A549 (cell line): ENCODE results near the gene CCDC102B.

Experiments used
- FOSL2 ChIP-seq, 2 experiments: fragments of 450-650 bp in 1 of 2; fragments of >200 bp in 1 of 2; sonication (Bioruptor Twin) in 1 of 2; formaldehyde crosslinking; IDR thresholded peaks; 2 replicates each; pipeline versions ENCODE4 v1.5.0 to v1.6.1; 2016 to 2020; ENCODE audit warnings: mild to moderate bottlenecking in 1 of 2, moderate library complexity in 1 of 2
- POLR2A ChIP-seq: IDR thresholded peaks from 2 replicates; pipeline ENCODE4 v1.6.1; 2012; ENCODE audit warnings: mild to moderate bottlenecking, low read length
- RAD21 ChIP-seq, 2 experiments: fragments of >200 bp in 1 of 2; sonication (Bioruptor Twin) in 1 of 2; formaldehyde crosslinking in 1 of 2; IDR thresholded peaks in 1 of 2; conservative IDR thresholded peaks in 1 of 2; 2 replicates in 1 of 2; 3 replicates in 1 of 2; pipeline ENCODE4 v1.6.1; 2012 to 2018; ENCODE audit warnings: inconsistent platforms in 1 of 2
- REST ChIP-seq: fragments of 200-600 bp; sonication (generic); IDR thresholded peaks from 2 replicates; pipeline ENCODE4 v1.6.1; 2016; ENCODE audit warnings: antibody characterized with exemption, mild to moderate bottlenecking, moderate library complexity
- SREBF2 ChIP-seq: fragments of 450-650 bp; IDR thresholded peaks from 2 replicates; pipeline ENCODE4 v1.6.1; 2014; ENCODE audit warnings: mild to moderate bottlenecking, moderate library complexity
- TF ChIP-seq, protein P1 (sequence below): fragments of >200 bp; sonication (Bioruptor Twin); formaldehyde crosslinking; IDR thresholded peaks from 3 replicates; pipeline ENCODE4 v1.5.1; 2016
- TF ChIP-seq, protein P2 (sequence below): IDR thresholded peaks from 2 replicates; pipeline ENCODE4 v1.6.1; 2012

- TF ChIP-seq SREBF2 (no peak), RAD21 (conservative IDR thresholded peaks at IDR 0.05 in 1 of 2, IDR thresholded peaks at IDR 0.05 in 1 of 2) (no peak), REST (no peak), FOSL2 (IDR thresholded peaks at IDR 0.05) (no peak), FOSL2 (CRISPR knock-in tag; IDR thresholded peaks at IDR 0.05) (no peak), POLR2A (no peak)
- TF ChIP-seq, protein P1, sequence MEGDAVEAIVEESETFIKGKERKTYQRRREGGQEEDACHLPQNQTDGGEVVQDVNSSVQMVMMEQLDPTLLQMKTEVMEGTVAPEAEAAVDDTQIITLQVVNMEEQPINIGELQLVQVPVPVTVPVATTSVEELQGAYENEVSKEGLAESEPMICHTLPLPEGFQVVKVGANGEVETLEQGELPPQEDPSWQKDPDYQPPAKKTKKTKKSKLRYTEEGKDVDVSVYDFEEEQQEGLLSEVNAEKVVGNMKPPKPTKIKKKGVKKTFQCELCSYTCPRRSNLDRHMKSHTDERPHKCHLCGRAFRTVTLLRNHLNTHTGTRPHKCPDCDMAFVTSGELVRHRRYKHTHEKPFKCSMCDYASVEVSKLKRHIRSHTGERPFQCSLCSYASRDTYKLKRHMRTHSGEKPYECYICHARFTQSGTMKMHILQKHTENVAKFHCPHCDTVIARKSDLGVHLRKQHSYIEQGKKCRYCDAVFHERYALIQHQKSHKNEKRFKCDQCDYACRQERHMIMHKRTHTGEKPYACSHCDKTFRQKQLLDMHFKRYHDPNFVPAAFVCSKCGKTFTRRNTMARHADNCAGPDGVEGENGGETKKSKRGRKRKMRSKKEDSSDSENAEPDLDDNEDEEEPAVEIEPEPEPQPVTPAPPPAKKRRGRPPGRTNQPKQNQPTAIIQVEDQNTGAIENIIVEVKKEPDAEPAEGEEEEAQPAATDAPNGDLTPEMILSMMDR = no peak
- TF ChIP-seq, protein P2, sequence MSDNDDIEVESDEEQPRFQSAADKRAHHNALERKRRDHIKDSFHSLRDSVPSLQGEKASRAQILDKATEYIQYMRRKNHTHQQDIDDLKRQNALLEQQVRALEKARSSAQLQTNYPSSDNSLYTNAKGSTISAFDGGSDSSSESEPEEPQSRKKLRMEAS = no peak
Observed at GRCh38 chr18:68969027-68969426, 171.1 kb downstream of the CCDC102B start.
